ENCODE measurements around the gene TACC2. TPM values are rescaled to one million over a fixed set of nuclear protein-coding genes. Genes with fewer than 3 reads are reported as not detected.
A peak's percentile ranks its signal among the peaks of the same experiment; 100 is the strongest.

The TACC2 gene
- total and polyA plus RNA-seq, 4 donors = 43.3 to 309 (median 127) TPM

DNA sequence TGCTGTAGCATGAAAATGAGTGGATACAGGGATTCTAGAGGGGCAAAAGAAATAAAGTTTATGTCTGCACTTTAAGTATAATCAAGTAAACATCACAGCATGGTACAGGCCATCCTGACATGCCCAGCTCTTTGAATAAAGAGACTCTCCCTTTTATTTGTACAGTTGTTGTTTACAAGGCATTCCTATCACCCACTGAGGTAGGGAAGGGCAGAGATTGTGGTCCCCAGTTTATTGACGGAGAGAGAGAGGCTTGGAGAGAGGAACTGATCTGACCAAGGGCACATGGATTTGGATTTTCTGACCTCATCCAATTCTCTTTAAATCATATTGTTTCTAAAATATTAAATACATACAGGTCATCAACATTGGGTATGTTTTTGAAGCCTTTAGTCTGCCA, 53.9 kb downstream of the TACC2 start:
- ATAC-seq (ENCODE audit: insufficient read depth, low FRiP score) = no peak
- no peak for DNase-seq
- Histone ChIP-seq H3K27ac (ENCODE audit: low read depth in 1 of 2, low read length in 1 of 2) (peak overlapping the region in 1 of 2 donors; percentile 18), H3K9me3 (ENCODE audit: control insufficient read depth in 4 of 4, insufficient read depth in 3 of 4, low read length in 3 of 4) (no peaks in the 10 kb centered on the region), H3K4me3 (no peak overlapping the region), H3K9ac (ENCODE audit: insufficient read depth in 1 of 2, low read length in 2 of 2) (no peak overlapping the region), H3K36me3 (ENCODE audit: control insufficient read depth in 4 of 4, insufficient read depth in 4 of 4, low read length in 4 of 4) (no peaks in the 10 kb centered on the region), H3K4me1 (ENCODE audit: control insufficient read depth in 5 of 5, insufficient read depth in 5 of 5, low read length in 5 of 5) (peaks cover 0 to 11% (median 6%) of the 10 kb centered on the region in 5 donors), H3K27me3 (ENCODE audit: control insufficient read depth in 3 of 3, insufficient read depth in 3 of 3, low read length in 2 of 3) (no peaks in the 10 kb centered on the region)
- TF ChIP-seq, protein P1, sequence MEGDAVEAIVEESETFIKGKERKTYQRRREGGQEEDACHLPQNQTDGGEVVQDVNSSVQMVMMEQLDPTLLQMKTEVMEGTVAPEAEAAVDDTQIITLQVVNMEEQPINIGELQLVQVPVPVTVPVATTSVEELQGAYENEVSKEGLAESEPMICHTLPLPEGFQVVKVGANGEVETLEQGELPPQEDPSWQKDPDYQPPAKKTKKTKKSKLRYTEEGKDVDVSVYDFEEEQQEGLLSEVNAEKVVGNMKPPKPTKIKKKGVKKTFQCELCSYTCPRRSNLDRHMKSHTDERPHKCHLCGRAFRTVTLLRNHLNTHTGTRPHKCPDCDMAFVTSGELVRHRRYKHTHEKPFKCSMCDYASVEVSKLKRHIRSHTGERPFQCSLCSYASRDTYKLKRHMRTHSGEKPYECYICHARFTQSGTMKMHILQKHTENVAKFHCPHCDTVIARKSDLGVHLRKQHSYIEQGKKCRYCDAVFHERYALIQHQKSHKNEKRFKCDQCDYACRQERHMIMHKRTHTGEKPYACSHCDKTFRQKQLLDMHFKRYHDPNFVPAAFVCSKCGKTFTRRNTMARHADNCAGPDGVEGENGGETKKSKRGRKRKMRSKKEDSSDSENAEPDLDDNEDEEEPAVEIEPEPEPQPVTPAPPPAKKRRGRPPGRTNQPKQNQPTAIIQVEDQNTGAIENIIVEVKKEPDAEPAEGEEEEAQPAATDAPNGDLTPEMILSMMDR (IDR thresholded peaks at IDR 0.05; ENCODE audit: control extremely low read depth, extremely low read depth) = no peak
- WGBS, 2 donors = 88 to 95% methylated on average over 1 of the region's 1 CpG

GRCh38 chr10:122044045-122044661, 55.2 kb downstream of the TACC2 start:
- Histone ChIP-seq H3K27me3 (ENCODE audit: control insufficient read depth in 3 of 3, insufficient read depth in 3 of 3, low read length in 2 of 3) (no peaks in the 10 kb centered on the region), H3K9ac (ENCODE audit: insufficient read depth in 1 of 2, low read length in 2 of 2) (peak overlapping the region in 1 of 2 donors; percentile 38), H3K4me1 (ENCODE audit: control insufficient read depth in 5 of 5, insufficient read depth in 5 of 5, low read length in 5 of 5) (peaks cover 0 to 11% (median 6%) of the 10 kb centered on the region in 5 donors), H3K9me3 (ENCODE audit: control insufficient read depth in 4 of 4, insufficient read depth in 3 of 4, low read length in 3 of 4) (no peaks in the 10 kb centered on the region), H3K27ac (ENCODE audit: low read depth in 1 of 2, low read length in 1 of 2) (peak overlapping the region in 1 of 2 donors; percentile 12), H3K36me3 (ENCODE audit: control insufficient read depth in 4 of 4, insufficient read depth in 4 of 4, low read length in 4 of 4) (no peaks in the 10 kb centered on the region), H3K4me3 (no peak overlapping the region)
- TF ChIP-seq, protein P1 (IDR thresholded peaks at IDR 0.05; ENCODE audit: control extremely low read depth, extremely low read depth) = no peak
- WGBS, 2 donors = 71% methylated on average over 13 of the region's 13 CpGs
- ATAC-seq (ENCODE audit: insufficient read depth, low FRiP score) (no peak), DNase-seq (peak; percentile 51 to 67 (median 65))

- DNase-seq = peak; percentile 81 to 95 (median 93)
- 30 to 31% methylated on average over 9 of the region's 9 CpGs for WGBS, 2 donors
- TF ChIP-seq, protein P1 (IDR thresholded peaks at IDR 0.05; ENCODE audit: control extremely low read depth, extremely low read depth) = no peak
- H3K27me3 ChIP-seq (ENCODE audit: control insufficient read depth in 3 of 3, insufficient read depth in 3 of 3, low read length in 2 of 3) = no peaks in the 10 kb centered on the region
- H3K9me3 ChIP-seq (ENCODE audit: control insufficient read depth in 4 of 4, insufficient read depth in 3 of 4, low read length in 3 of 4) = no peaks in the 10 kb centered on the region
- no peaks in the 10 kb centered on the region for H3K36me3 ChIP-seq (ENCODE audit: control insufficient read depth in 4 of 4, insufficient read depth in 4 of 4, low read length in 4 of 4)
- peak overlapping the region in 1 of 2 donors; percentile 38 for H3K9ac ChIP-seq (ENCODE audit: insufficient read depth in 1 of 2, low read length in 2 of 2)
- no peak overlapping the region for H3K4me3 ChIP-seq
- H3K27ac ChIP-seq (ENCODE audit: low read depth in 1 of 2, low read length in 1 of 2) = peak overlapping the region in 1 of 2 donors; percentile 35
- H3K4me1 ChIP-seq (ENCODE audit: control insufficient read depth in 5 of 5, insufficient read depth in 5 of 5, low read length in 5 of 5) = peaks cover 0 to 11% (median 6%) of the 10 kb centered on the region in 5 donors
- ATAC-seq (ENCODE audit: insufficient read depth, low FRiP score) = no peak
Measured at GRCh38 chr10:122044713-122045112, 55.8 kb downstream of the TACC2 start.

Data from lung (tissue), 12 donors.